Measurements from ENCODE around the gene CISH. TPM values are rescaled to one million over a fixed set of nuclear protein-coding genes. Genes with fewer than 3 reads are reported as not detected.
A peak's percentile ranks its signal among the peaks of the same experiment; 100 is the strongest.

Gene CISH
- total and polyA plus RNA-seq, 9 of the 15 experiments (the other 6 are each of a cell fraction or from before 2014, with no cell fraction given): 1.7 to 47.7 (median 18.3) TPM

DNA sequence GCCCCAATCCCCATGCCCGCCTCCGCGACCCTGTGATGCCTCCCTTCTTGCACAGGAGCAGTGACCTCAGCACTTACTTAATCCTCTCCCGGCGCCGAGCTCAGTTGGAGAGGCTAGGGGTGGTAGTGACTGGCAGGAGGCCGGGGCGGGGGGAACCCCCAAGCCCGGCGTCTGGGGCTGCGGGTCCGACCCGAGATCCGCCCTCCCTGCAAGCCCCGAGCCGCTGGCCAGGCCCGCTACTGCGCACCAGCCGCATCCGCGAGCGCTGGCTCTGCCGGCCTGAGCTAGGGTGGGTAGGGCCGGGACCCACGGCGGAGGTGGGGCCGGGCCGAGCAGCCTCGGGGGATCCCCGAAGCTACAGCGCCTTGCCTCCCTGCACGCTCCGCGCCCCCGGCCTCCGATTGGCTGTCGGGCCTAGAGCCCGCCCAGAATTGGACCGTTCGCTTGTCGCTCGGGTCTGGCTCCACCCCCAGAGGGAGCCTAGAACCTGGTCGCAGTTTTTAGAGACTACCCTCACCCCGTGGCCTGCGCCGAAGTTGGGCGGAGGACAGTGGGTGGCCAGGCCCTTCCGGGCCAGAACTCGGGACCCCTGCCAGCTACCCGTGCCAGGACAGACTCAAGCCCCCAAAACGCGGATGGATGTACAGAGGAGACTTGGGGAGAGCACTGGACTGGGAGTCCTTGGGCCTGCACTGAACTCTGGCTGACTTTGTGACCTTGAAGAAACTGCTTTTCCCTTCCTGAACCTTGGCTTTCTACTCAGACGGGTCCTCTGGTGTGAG is 44.0 kb downstream of the CISH start, which contains the start of gene C3orf18 (continued):
- TF ChIP-seq, protein P1, sequence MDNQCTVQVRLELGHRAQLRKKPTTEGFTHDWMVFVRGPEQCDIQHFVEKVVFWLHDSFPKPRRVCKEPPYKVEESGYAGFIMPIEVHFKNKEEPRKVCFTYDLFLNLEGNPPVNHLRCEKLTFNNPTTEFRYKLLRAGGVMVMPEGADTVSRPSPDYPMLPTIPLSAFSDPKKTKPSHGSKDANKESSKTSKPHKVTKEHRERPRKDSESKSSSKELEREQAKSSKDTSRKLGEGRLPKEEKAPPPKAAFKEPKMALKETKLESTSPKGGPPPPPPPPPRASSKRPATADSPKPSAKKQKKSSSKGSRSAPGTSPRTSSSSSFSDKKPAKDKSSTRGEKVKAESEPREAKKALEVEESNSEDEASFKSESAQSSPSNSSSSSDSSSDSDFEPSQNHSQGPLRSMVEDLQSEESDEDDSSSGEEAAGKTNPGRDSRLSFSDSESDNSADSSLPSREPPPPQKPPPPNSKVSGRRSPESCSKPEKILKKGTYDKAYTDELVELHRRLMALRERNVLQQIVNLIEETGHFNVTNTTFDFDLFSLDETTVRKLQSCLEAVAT (IDR thresholded peaks at IDR 0.05): no peak
- TF ChIP-seq, protein P2, sequence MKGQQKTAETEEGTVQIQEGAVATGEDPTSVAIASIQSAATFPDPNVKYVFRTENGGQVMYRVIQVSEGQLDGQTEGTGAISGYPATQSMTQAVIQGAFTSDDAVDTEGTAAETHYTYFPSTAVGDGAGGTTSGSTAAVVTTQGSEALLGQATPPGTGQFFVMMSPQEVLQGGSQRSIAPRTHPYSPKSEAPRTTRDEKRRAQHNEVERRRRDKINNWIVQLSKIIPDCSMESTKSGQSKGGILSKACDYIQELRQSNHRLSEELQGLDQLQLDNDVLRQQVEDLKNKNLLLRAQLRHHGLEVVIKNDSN (CRISPR knock-in tag; IDR thresholded peaks at IDR 0.05): no peak
- TF ChIP-seq MXI1 (IDR thresholded peaks at IDR 0.05; ENCODE audit: low read depth, low read length) (no peak), BCOR (IDR thresholded peaks at IDR 0.05) (peak; percentile 94), CC2D1A (IDR thresholded peaks at IDR 0.05) (0 out of 2 replicates have a peak, but pooled peaks have one; percentile 13), KDM2B (CRISPR knock-in tag; IDR thresholded peaks at IDR 0.05) (no peak), POLR2B (IDR thresholded peaks at IDR 0.05; ENCODE audit: low read depth, partially characterized antibody) (no peak), NRF1 (conservative IDR thresholded peaks at IDR 0.05 in 1 of 2, IDR thresholded peaks at IDR 0.05 in 1 of 2) (peak; percentile 71 to 76), ZNF212 (CRISPR knock-in tag; IDR thresholded peaks at IDR 0.05) (no peak), ZNF134 (CRISPR knock-in tag; conservative IDR thresholded peaks at IDR 0.05) (no peak), MBD2 (IDR thresholded peaks at IDR 0.05; ENCODE audit: borderline replicate concordance, low read depth) (peak; percentile 90), CXXC5 (CRISPR knock-in tag; IDR thresholded peaks at IDR 0.05) (peak; percentile 94), ZNF766 (CRISPR knock-in tag; conservative IDR thresholded peaks at IDR 0.05) (no peak), CHD4 (IDR thresholded peaks at IDR 0.05; ENCODE audit: insufficient read depth, insufficient replicate concordance, low read depth, low read length, poor library complexity, severe bottlenecking) (peak; percentile 39), ILK (tag; IDR thresholded peaks at IDR 0.05; ENCODE audit: borderline replicate concordance, low read depth) (no peak)
- TF ChIP-seq, protein P3, sequence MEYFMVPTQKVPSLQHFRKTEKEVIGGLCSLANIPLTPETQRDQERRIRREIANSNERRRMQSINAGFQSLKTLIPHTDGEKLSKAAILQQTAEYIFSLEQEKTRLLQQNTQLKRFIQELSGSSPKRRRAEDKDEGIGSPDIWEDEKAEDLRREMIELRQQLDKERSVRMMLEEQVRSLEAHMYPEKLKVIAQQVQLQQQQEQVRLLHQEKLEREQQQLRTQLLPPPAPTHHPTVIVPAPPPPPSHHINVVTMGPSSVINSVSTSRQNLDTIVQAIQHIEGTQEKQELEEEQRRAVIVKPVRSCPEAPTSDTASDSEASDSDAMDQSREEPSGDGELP (CRISPR knock-in tag; IDR thresholded peaks at IDR 0.05; ENCODE audit: borderline replicate concordance): peak; percentile 27; the same call in 1 of the 2 replicates
- TF ChIP-seq, protein P4, sequence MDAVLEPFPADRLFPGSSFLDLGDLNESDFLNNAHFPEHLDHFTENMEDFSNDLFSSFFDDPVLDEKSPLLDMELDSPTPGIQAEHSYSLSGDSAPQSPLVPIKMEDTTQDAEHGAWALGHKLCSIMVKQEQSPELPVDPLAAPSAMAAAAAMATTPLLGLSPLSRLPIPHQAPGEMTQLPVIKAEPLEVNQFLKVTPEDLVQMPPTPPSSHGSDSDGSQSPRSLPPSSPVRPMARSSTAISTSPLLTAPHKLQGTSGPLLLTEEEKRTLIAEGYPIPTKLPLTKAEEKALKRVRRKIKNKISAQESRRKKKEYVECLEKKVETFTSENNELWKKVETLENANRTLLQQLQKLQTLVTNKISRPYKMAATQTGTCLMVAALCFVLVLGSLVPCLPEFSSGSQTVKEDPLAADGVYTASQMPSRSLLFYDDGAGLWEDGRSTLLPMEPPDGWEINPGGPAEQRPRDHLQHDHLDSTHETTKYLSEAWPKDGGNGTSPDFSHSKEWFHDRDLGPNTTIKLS (IDR thresholded peaks at IDR 0.05; ENCODE audit: borderline replicate concordance, low read depth): peak; percentile 72; the same call in 1 of the 2 replicates
- TF ChIP-seq, protein P5, sequence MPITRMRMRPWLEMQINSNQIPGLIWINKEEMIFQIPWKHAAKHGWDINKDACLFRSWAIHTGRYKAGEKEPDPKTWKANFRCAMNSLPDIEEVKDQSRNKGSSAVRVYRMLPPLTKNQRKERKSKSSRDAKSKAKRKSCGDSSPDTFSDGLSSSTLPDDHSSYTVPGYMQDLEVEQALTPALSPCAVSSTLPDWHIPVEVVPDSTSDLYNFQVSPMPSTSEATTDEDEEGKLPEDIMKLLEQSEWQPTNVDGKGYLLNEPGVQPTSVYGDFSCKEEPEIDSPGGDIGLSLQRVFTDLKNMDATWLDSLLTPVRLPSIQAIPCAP (CRISPR knock-in tag; IDR thresholded peaks at IDR 0.05; ENCODE audit: borderline replicate concordance): no peak

Data from K562 (cell line).